Upper lobe of right lung (tissue), 1 donor: ENCODE measurements around the gene NRXN3. TPM values are rescaled to one million over a fixed set of nuclear protein-coding genes. Genes with fewer than 3 reads are reported as not detected.
A peak's percentile ranks its signal among the peaks of the same experiment; 100 is the strongest.

Source experiments
- ATAC-seq: fragments of 200-7000 bp; cut with Tn5 transposase; one replicate; pipeline ENCODE4 v1.9.1; 2020; ENCODE audit warnings: mild to moderate bottlenecking, moderate library complexity
- DNase-seq: peaks from one replicate; pipeline ENCODE4 v3.0.0-alpha.2; 2020
- H3K27ac ChIP-seq: fragments of 200-600 bp; one replicate; pipeline ENCODE4 v1.8.0; 2022
- H3K27me3 ChIP-seq: fragments of 200-600 bp; one replicate; pipeline ENCODE4 v1.8.0; 2022; ENCODE audit warnings: mild to moderate bottlenecking
- H3K36me3 ChIP-seq: fragments of 200-600 bp; one replicate; pipeline ENCODE4 v1.8.0; 2022
- H3K4me1 ChIP-seq: fragments of 200-600 bp; one replicate; pipeline ENCODE4 v1.8.0; 2022
- H3K4me3 ChIP-seq: fragments of 200-600 bp; one replicate; pipeline ENCODE4 v1.8.0; 2022; ENCODE audit warnings: mild to moderate bottlenecking
- H3K9me3 ChIP-seq: fragments of 200-600 bp; one replicate; pipeline ENCODE4 v1.8.0; 2022
- intact Hi-C: fragments of 100-400 bp; cut with DNase I; formaldehyde crosslinking; loops from one replicate; pipeline ENCODE4 v1.11.0; 2022
- total RNA-seq: library from RNA; stranded (reverse); fragmentation: NEBNext Ultra II Directional; extraction: Animal tissue kit (Norgen Biotek cat#: 25700); gene quantifications from one replicate; pipeline ENCODE4 v1.2.1, GENCODE V29; 2021
- TF ChIP-seq, protein P1 (sequence below): fragments of 200-600 bp; IDR thresholded peaks from one replicate; pipeline ENCODE4 v1.8.0; 2022; ENCODE audit warnings: antibody characterized with exemption
- donor health status: DM: no; HTN: yes; CAD: no; lungs with severe emphysema.

NRXN3 gene
- total RNA-seq, 1 donor from 2014 or later, result 10.0 TPM

- ATAC-seq (peak; percentile 48), DNase-seq (no peak)
- Histone ChIP-seq H3K4me3 (no peak overlapping the region), H3K4me1 (no peaks in the 10 kb centered on the region), H3K9me3 (no peaks in the 10 kb centered on the region), H3K36me3 (no peaks in the 10 kb centered on the region), H3K27ac (no peak overlapping the region), H3K27me3 (no peaks in the 10 kb centered on the region)
- TF ChIP-seq, protein P1, sequence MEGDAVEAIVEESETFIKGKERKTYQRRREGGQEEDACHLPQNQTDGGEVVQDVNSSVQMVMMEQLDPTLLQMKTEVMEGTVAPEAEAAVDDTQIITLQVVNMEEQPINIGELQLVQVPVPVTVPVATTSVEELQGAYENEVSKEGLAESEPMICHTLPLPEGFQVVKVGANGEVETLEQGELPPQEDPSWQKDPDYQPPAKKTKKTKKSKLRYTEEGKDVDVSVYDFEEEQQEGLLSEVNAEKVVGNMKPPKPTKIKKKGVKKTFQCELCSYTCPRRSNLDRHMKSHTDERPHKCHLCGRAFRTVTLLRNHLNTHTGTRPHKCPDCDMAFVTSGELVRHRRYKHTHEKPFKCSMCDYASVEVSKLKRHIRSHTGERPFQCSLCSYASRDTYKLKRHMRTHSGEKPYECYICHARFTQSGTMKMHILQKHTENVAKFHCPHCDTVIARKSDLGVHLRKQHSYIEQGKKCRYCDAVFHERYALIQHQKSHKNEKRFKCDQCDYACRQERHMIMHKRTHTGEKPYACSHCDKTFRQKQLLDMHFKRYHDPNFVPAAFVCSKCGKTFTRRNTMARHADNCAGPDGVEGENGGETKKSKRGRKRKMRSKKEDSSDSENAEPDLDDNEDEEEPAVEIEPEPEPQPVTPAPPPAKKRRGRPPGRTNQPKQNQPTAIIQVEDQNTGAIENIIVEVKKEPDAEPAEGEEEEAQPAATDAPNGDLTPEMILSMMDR, result no peak
- intact Hi-C loops, result no loop called here
Observed at GRCh38 chr14:78451319-78451695, 281.1 kb downstream of the NRXN3 start.

- Histone ChIP-seq H3K36me3 (no peaks in the 10 kb centered on the region), H3K27ac (no peak overlapping the region), H3K4me1 (no peaks in the 10 kb centered on the region), H3K4me3 (no peak overlapping the region), H3K27me3 (peaks cover 5% of the 10 kb centered on the region), H3K9me3 (no peaks in the 10 kb centered on the region)
- intact Hi-C loops, result no loop called here
- ATAC-seq (no peak), DNase-seq (no peak)
- TF ChIP-seq, protein P1, result no peak
Observed at GRCh38 chr14:78455896-78456435, 285.8 kb downstream of the NRXN3 start.

DNA sequence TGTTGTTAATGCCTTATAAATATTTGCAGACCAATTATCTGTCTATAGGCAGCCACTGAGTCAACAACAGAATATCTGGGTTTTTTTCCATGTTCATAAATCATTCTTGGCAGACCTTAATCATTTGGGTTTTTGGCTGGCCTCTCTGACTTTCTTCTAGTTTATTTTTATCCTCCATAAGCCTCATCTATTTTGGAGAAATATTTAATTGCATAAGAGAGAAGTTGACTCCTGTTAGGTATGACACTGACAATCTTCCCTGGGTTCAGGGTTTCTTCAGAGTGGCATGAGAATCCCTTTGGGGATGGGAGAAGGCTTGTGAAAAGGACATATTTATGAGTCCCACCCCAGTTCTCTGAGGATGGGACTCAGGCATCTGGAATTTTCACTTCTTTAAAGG is 299.8 kb downstream of the NRXN3 start:
- no peaks in the 10 kb centered on the region for H3K36me3 ChIP-seq
- ATAC-seq (no peak), DNase-seq (no peak)
- no peak overlapping the region for H3K4me3 ChIP-seq
- H3K4me1 ChIP-seq, result no peaks in the 10 kb centered on the region
- intact Hi-C loops, result no loop called here
- H3K27me3 ChIP-seq, result no peaks in the 10 kb centered on the region
- no peak overlapping the region for H3K27ac ChIP-seq
- TF ChIP-seq, protein P1, result no peak
- no peaks in the 10 kb centered on the region for H3K9me3 ChIP-seq

- DNase-seq (no peak), ATAC-seq (no peak)
- Histone ChIP-seq H3K4me3 (no peak overlapping the region), H3K27ac (no peak overlapping the region), H3K9me3 (no peaks in the 10 kb centered on the region), H3K4me1 (no peaks in the 10 kb centered on the region), H3K27me3 (no peaks in the 10 kb centered on the region), H3K36me3 (no peaks in the 10 kb centered on the region)
- TF ChIP-seq, protein P1, result no peak
- intact Hi-C loops, result no loop called here
Observed at GRCh38 chr14:78479127-78479780, 309.1 kb downstream of the NRXN3 start.

DNA sequence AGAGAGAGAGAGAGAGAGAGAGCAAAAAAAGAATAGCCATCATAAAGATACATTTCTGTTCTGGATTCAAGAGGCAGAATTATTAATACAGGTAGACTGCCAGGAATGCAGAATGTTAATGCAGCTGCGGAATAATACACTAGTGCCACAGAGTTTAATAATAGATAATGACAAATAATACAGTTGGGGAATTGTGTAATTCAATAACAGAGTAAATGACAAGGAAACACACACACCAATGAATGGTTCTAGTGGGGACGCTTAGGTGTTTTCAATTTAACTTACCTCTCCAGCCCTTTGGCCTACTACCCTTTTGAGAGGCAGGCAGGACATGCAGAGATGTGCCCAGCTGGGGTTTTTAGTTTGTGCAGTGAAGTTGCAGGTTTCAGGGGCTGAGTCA is 313.9 kb downstream of the NRXN3 start:
- H3K27me3 ChIP-seq, result no peaks in the 10 kb centered on the region
- no peaks in the 10 kb centered on the region for H3K36me3 ChIP-seq
- DNase-seq, result no peak
- no peak for ATAC-seq
- TF ChIP-seq, protein P1, result no peak
- intact Hi-C loops, result no loop called here
- no peaks in the 10 kb centered on the region for H3K4me1 ChIP-seq
- no peaks in the 10 kb centered on the region for H3K9me3 ChIP-seq
- no peak overlapping the region for H3K4me3 ChIP-seq
- H3K27ac ChIP-seq, result no peak overlapping the region

DNA sequence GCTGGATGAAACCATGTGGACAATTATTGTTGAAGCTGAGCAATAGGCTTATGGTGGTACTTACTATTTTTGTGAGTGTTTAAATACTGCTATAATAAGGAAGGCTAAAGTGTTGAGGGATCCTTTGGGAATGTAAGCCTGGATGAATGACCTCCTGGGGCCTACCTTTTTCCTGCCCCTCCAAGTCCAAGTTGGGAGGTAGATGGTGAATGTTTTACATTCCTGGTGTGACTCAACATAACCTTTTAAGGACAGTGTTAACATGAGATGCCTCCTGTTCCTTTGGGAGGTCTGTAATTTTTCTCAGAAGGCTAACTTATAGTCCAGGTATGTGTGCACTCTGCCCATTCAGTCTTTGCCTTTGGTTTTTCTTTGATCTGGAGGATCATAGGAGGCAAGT is 315.9 kb downstream of the NRXN3 start:
- Histone ChIP-seq H3K9me3 (no peaks in the 10 kb centered on the region), H3K27ac (no peak overlapping the region), H3K4me3 (no peak overlapping the region), H3K36me3 (no peaks in the 10 kb centered on the region), H3K27me3 (no peaks in the 10 kb centered on the region), H3K4me1 (no peaks in the 10 kb centered on the region)
- ATAC-seq (no peak), DNase-seq (no peak)
- TF ChIP-seq, protein P1, result no peak
- intact Hi-C loops, result no loop called here
